GM18873 (cell line): ENCODE measurements around the gene RBMS1.

Source experiments
- ATAC-seq: cut with Tn5 transposase; IDR thresholded peaks from one replicate; pipeline ENCODE4 v1.9.1; 2021; ENCODE audit warnings: mild to moderate bottlenecking, moderate library complexity, moderate number of reproducible peaks; ENCODE audit not compliant: unreplicated experiment, low FRiP score

Gene RBMS1

DNA sequence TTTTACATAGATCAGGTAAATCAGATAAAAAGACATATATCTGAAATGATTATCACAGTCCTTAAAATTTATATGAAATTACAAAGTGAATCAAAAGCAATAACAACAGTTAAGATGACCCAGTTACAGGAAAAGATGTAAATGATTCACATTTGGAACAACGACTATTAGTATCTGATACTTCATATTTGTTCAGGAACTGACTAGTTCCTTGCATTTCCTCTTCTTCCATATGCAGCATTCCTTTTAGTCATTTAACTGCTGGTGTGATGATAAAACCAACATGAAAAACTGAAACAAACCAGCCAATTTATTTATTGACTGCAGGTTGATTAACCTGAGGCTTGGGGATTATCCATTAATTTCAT lies 75.2 kb downstream of the RBMS1 start:
- ATAC-seq, result no peak

DNA sequence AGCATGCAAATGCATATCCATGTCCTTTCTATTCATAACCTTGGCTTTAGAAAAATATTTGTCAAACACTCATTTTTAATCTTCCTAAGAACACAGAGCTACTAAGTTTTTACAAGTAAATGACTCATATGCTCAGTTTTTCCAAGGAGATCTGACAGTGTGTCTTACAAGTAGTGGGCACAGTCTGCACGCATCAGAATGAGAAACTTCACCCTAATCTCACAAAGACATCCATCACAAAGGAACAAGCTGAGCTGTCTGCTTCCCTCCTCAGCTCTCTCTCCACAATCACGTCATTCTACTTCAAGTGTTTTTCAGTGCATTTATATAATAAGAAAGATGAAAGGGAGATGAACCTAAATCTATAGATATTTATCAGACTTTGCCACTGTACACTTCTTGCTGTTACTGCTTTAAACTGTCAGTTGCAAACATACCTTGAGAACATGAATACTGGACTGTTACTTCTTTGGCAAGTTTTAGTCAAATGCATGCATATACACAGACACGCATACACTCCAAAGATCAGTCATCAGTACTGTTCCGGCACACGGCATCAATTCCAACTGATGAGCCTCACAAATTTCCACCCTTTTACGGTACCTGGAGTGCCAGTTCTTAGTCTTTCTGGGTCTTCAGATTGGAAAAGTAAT lies 75.7 kb downstream of the RBMS1 start:
- no peak for ATAC-seq

DNA sequence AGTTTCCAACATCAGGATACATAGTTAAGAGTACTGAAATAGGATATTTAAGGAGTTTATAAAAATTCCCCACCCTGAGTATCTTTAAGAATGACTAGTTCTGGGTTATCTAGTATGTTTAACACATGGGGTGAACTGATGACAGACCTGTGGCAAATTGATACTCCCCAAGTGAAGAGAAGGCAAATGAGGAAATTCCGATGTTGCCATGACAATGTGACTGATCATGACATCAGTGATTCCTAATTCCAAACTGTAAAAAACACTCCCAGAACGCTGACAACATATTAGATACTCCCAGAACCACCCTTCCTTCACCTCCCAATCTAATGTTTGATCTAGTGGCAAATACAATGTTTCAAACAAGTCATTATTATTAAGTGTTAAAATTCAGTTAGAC lies 77.6 kb downstream of the RBMS1 start:
- ATAC-seq, result no peak

DNA sequence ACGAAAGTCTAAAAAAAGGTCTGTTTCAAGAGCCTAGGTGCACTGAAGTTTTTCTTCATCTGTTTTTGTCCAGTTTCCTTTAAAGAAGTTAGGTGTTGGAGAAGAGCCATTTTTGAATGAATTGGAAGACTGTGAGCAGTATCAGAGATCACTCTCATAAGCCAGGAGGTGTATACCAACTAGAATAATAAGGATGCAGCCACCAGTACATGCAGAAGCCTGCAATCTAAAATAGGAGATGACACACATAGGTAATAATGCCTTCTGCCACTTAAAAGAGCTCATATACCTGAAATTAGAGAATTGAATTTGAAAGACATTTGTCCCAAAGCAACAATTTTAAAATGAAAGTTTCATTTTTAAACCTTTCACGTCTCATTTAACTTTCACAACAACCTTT lies 81.7 kb downstream of the RBMS1 start:
- no peak for ATAC-seq

DNA sequence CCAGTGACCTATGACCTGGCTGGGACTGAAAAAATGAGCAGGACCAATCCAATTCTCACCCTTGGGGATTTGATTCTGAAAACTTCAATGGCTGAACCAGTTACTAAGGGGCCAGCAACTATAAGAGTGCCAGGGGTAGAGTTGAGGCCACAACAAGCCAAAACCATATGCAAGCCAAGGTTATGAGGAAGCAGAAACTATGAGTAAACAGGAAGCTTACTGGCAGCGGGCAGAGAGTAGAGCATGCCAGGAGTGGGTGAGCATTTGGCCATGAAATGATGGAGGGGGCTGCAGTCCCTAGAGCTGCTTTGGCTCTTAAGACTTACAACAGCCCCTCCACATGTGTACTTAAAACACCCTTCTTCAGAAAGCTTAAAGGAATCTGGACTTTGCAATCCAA lies 82.4 kb downstream of the RBMS1 start:
- ATAC-seq, result peak; percentile 49

DNA sequence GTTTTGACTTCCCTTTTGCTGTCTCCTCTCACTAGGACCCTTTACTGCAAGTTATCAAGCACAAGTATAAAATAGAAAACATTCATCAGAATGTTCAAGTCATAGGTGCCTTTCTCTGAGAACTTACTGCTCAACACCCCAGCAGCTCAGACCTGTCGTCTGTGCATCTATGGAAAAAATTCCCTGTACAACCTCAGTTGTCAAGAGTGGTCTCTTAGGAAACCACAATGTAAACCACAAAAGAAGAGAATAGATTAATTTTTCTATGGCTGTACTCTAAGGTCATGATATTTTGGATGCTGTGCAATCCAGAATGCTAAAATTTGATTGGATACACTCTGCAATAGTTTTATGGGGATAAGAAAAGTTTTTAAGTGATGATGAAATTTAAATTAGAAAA lies 84.1 kb downstream of the RBMS1 start:
- ATAC-seq, result no peak

DNA sequence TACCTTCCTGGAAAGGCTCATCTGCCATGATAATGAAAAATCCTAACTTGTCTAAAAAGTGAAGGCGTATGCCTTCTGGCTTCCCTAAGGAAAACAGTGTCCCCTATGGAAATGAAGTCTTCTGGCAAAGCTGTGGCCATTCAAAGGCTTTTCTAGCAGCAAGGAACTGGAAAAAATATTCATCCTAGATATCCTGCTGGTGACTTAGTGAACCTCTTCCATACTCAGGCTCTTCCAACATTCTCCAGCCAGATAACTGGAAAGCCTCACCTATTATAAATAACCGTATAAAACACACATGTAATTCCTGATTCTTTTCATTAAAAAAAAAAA lies 84.7 kb downstream of the RBMS1 start:
- ATAC-seq, result no peak

DNA sequence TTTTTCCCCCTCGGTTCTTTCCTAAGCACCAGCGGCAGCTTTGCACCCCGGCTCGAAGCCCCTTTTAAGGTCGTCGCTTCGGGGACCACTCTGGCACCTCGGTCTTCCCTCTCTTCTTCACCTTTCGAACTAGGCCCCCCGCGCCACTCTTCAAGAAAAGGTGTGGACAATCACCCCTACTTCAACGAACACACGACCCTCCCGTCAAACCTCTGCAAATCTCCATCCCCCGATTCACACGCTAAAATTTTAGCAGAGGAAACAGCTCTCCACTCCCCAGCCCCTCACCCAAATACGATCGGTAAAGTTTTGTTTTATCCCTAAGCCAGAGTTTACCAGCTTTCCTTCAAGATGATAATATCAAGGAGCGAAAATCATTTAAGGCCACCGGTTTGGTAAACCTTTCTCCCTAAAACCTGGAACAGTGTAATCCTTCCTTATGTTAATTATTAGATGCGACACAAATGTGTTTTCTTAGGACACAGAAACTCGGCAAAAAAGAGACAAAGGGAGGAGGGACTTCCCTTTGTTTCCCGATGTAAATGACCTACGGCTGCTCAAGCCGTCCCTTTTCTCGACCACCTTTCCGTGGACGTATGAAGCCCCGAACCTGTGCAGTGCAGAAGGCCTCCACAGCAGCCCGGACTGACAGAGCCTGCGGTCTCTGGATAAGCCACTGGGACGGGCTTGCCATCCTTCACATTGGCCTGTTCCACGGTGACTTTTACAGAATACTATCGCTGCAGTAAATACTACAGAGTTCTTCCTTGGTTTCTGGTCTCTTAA lies 85.2 kb downstream of the RBMS1 start:
- no peak for ATAC-seq

DNA sequence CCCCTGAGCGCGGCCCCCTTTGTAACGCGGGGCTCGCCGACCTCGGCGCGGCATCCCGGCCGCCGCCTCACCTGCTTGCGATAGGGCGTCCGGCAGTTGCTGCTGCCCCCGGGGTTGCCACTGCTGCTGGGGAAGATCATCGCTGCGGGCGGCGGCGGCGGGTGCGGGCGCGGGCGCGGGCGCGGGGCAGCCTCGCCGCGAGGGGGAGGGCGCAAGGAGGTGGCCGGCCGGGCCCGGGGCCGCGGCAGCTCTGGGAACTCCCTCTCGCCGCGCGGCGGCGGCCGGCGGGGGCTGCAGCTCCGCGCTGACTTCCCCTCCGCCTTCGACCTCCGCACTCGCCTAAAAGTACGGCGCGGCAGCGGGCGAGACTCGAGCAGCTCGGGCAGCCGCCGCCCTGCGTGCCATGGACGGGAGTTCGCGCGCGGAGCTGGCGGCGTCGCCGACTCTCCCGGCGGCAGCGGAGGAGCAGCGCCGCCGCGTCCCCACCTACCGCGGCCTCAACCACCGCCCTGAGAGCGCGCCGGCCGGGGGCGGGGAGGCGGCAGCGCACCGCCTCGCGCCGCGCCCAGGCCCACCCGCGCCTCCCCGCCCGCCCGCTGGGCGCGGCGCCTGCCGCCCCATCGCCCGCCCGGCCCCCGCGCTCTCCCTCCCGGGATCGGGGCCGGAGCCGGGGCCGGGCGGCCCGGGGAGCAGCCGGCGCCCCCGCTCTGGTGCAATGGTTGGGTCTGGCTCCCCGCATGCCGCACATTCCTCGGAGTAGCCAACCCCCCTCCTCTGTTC lies 86.0 kb downstream of the RBMS1 start:
- ATAC-seq, result peak; percentile 39

DNA sequence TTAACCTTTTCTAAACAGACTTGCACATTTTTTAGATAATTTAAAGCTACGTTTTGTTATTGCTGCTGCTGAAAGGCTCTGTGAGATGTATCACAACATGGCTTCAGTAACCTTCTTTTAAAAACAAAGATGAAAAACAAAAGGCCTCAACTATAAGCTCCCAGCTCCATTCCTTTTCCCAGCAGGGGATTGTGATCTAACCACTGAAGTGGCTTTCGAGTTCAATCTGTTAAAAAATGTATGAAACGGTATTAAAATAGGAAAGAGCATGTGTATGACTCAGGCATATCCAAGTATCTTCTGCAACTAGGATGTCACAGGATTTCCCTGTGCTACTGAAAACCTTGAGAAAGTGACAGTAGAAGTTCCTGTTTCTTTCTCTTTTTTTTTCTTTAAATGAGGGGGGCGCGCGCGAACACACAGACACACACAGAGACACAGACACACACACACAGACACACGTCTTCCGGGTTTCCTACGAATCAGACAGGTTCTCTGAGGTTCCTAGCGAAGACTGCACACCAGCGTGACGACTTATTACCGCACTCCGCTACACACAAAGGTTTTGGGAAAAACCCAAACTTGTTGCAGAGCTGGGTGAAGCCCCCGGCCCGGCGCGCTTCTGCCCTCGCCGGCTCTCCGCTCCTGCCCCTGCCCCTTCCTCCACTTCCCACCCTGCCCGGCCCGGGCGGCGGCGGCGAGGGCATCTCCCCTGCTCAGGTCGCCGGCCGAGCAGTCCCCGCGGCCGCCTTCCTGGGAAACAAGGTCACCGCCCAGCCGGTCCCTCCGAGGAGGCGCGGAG lies 86.8 kb downstream of the RBMS1 start:
- ATAC-seq, result peak; percentile 44

DNA sequence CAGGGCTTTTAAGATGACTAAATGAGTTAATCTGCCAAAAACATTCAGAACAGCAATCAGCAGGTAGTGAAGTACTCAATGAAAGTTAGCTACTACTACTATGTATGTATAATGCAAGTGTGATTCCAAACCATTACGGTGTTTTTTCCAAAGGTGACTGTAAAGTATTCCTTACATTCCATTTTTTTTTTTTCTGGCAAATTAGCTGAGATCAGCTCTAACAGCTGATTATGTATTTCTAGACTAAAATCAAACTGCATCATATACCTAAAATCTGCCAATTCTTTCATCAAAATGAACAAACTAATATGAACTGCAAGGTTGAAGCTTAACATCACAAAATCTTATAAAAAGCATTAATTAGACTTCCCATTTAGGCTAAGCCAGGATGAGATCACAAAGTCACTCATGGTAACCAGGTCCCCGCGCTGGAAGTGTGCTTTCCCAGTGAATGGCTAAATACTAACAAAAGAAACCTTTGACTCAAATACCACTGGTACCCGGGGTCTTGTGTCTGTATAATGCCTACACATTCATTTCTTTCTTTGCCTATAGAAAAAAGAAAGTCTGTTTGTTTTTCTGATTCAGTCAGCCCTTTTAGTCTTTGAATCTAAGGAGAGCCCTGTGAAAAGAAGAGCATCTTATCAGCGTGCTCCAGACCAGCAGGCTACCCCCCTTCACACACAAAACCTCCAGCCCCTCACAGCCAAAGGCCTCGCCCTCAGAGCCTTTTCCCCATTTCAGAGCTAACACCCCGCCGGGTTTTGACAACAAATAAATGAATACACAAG lies 88.3 kb downstream of the RBMS1 start:
- no peak for ATAC-seq

DNA sequence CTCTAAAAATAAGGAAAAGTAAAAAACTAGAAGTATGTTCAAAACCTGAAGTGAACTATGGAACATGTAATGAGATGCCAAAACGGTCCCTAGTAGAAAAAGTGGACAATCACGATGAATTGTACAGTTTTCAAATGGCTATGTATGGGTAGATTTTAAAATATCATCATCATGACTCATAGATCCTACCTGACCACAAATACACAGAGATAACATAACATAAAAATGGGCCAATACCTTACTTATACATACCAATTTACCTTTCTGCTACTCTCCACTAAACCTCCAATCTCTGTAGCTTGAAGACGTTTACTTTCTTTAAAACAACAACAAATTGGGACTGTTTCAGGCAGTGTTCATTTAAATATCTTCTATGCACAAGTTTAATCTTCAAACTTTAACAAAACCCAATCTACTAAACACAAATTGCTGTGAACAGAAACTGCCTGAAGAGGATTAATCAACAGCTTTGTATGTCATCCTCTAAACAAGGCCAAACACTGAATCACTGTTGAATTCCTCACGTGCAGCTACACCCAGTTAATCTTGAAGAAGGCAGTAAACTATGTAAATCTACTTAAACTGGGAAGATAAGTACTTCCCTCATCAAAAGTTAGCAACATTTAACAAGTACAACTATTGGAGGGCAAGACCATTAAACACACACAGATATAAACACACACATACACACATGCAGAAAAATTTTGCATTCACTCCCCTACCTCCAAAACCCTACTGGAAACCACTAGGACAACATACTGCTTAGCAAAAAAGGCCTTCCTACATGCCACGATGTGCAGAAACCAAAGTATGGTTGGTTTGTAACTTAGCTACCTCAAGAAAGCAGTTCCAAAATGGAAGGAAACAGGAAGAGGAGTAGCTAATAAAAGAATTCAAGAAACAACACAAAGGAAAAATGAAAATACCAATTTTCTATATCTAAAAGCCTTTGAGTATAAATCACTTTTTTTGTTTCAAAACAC lies 90.3 kb downstream of the RBMS1 start:
- ATAC-seq, result no peak

DNA sequence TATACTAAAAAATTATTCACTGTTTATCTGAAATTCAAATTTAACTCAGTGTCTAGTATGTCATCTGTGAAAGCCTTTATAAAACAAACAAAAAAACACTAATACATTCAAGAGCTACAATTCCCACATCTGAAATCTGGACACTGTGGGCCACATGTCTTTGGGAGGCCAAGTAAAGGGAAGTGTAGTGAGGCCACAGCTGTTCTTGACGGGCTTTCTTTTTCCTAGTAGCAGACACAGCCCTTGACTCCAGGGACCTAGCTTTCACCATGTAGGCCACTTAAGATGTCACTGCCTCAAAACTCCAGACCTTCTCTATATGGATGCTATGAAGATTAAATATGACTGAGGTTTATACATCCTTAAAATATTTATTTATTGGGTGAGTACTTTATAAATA lies 91.1 kb downstream of the RBMS1 start:
- no peak for ATAC-seq

DNA sequence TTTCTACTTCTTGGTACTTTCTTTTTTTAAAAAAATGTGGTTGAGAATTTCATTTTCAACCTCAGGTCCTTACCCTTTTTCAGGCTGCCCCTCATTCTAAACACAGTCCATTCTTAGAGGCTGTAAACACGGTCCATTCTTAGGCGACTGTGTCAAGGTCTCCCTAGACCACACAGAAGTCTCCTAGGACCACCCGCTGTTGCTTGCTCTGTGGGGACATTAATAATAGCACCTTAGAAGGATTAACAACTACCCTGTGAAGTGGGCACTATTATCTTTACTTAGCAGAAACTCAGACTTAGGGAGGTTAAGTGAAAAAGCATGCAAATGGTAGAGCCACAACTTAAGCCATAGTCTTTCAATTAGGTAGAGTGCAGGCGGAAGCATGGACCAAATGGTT lies 91.7 kb downstream of the RBMS1 start:
- ATAC-seq, result no peak

DNA sequence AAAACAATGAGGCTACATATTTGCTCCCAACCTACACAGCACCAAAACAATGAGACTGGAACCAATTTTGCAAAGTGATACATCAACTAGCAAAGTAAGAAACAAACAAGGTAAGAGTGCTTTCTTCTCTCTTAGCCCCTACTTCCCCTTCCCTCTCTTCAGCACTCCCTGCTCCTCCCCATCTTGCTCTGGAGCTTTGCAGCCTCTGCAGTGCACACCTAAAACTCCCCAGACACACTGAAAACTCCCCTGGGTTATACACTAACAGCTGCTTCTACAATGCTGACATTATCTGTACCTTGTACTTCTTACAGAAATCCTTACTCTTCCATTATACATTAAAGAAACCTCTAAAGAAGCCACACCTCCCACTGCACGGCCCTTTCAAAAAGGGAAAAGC lies 93.7 kb downstream of the RBMS1 start:
- no peak for ATAC-seq

DNA sequence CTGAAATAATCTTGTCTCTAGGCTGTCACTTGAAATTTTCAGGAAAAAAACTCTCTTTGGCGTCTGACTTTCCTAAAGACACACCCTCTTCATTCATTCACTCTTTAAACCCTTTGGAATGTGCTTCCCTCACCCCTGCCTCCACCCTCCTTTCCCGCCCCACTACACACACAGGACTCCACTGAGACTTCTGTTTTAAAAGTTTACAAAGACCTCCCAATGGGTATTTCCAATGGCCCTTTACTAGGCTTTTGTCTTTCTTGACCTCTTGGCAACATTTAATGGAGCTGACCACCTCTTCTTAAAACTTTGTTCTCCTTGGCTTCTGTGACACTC lies 96.1 kb downstream of the RBMS1 start:
- ATAC-seq, result no peak

DNA sequence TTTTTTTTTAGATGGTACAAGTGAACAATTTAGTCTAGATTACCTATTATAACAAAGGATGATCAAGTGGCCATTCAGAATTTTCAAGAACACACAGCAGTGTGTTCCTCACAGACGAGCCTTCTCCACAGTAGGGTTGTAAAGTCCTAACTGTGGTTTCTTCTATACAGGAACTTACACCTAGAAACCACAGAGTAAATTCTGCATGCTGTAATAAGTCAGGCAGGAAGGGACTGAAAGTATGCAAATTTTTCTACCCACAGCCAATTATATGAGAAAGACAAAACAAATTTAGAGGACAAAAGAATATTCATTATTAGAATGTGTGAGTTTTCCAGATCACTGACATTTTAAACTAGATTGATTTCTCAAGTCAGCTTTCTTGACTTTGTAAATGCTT lies 99.5 kb downstream of the RBMS1 start:
- ATAC-seq, result peak; percentile 92

DNA sequence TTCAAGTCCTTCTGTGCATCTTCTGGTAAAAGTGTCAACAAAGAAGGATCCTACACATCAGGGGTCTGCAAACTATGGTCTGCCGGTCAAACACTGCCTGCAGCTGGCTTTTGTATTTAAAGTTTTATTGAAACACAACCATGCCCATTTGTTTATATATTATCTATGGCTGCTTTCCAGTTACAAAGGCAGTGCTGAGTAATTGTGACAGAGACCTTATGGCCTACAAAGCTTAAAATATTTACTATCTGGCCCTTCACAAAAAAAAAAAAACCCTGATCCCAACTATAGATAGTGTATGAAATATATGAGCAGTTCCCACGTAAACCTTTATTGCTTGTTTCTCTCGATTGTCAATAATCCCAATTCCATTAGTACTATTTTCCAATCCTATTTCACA lies 101.4 kb downstream of the RBMS1 start:
- no peak for ATAC-seq
